IPS-11a (cell line): ENCODE results near the gene FBXO17.
"Not testable (repeated sequence)": the region's sequence is repeated elsewhere in the genome, so short reads cannot be mapped to it uniquely, and the experiment has no call there.

ENCODE experiments used
- H3K4me3 ChIP-seq: one replicate; pipeline ENCODE4 v1.5.1; 2013; ENCODE audit warnings: low read depth, low read length, control low read depth

The FBXO17 gene

DNA sequence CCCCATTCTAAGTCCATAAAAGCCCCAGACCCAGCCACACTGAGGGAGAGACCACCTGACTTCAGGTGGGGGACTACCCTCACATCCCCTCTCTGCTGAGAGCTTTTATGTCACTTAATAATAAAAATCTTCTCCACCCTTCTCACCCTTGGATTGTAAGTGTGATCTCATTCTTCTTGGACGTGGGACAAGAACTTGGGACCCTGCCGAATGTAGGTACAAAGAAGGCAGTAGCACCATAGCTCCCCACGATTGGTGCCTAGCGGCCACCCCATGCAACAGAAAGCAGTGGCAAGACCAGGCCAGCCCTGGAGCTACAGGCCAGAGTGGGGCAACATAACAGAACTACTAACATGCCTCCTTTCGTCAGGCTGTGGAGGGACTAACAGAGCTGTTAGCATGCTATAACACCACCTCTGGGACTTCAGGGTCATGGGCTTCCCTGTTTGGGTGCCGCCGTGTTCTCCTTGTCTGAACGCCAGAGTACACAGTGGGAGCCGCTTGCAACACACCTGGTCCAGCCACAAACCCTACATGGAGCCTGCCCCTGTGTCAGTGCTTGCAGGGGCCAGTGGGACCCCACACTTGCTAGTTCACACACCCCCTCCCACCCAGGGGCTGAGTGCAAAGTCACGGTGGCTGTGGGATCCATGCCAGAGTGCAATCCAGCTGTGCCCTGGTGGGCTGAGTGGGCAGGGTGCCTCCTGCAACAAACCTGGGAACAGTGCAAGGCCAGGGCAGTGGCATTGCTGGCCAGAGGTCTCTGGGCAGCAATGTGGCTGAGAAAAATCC is 5.2 kb upstream of the FBXO17 start:
- H3K4me3 ChIP-seq = no peak overlapping the region

DNA sequence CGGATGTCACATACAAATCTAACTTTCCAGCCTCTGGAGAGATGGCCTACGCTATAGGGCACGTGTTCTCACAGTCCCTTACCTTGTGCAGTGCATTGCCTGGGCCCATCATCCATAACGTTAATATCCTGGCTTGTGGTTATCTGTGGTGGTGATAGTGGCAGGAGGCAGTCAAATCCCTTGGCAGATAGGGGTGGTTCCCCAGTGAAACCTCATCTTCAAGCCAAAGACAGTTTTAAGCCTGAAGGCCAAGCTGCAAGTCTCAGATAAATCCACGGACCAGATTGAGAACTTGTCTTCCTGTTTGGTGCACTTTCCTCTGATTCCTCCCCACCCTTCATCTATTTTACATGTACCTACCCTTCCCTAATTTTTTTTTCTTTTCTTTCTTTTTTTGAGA is 4.3 kb upstream of the FBXO17 start:
- no peak overlapping the region for H3K4me3 ChIP-seq

DNA sequence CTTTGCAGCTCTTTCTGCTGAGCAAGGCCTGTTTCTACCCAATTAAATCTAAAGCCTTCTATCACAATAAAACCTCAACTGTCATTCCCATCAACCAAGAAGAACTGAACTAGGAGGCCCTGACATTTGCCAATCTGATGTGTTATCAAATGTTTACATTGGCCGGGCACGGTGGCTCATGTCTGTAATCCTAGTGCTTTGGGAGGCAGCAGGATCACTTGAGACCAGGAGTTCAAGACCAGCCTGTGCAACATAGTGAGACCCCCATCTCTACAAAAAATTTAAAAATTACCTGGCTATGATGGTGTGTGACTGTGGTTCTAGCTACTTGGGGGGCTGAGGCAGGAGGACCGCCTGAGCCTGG is 2.8 kb upstream of the FBXO17 start:
- H3K4me3 ChIP-seq = no peak overlapping the region

DNA sequence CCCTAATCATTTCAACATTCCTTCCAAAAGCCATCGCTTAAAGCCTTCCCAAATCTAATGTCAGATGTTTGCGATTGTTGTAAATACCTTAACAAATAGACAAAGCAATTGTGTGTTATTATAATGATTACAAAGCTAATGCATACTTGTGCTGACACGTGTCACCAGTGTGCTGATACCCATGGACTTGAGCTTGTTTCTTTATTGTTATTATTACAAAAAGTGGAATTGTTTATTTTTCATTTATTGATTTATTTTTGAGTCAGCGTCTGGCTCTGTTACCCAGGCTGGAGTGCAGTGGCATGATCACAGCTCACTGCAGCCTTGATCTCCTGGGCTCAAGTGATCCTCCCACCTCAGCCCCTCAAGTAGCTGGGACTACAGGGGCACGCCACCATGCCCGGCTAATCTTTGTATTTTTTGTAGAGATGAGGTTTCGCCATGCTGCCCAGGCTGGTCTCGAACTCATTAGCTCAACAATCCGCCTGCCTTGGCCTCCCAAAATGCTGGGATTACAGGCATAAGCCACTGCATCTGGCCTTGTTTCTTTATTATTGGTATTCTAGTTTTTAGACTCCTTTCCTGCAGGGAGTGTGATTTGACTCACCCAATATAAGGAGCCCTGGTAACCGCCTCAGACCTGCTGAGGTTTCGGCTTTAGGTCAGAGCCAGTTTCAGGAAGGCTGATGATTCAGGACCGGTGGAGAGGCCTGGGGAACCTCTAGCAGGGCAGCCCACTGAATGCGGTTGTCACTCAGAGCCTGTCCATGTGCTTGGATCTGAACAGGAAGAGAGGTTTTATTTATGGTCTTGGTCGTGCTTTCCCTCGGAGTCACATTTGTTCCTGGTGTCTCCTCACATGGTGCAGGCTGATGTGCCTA is 2.1 kb upstream of the FBXO17 start:
- no peak overlapping the region for H3K4me3 ChIP-seq

DNA sequence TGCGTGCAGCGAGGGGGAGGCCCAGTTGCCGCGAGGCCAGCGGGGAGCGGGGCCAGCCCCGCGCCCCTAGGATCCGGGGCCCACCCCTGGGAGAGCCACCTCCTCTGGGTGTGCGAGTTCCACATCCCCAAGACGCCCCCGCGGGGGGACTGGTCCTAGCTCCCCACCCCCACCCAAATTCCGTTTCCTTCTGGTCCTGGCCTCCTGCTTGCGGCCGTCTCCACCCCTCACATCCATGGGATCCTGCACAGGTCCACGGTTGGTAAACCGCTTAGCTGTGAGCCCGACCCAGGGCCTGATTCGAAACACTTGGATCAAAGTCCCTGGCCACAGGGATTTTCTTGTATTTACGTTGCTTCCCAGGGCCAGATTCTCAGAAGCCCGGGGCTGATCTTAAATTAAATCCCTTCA is 324 bp upstream of the FBXO17 start:
- peak overlapping the region; percentile 57 for H3K4me3 ChIP-seq

DNA sequence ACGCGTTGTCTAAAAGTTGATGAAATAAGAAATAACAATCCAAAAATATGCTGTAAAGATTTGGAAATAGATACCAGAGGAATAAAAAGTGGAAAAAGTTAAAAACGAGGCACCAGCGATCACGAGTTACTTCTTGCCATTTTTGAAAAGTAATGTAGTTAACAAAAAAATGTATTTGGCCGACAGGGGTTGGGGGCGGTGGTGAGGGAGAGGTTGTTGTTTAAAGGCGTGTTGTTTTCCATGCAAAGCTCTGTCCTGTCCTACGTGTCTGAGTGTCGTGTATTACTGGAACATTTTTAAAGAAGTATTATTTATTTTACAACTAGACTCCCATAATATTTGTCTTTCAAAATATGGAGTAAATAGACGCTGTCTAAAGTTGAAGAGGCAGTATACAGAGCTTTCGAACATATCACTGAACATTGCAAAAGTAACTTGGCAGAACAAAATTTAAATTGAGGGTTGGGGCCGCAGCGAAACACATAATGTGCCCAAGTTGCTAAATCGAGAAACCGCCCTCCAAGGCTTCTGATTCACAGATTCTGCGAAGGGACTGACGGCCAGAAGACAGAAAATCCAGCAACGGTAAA is 823 bp downstream of the FBXO17 start:
- H3K4me3 ChIP-seq = peak overlapping the region; percentile 78

DNA sequence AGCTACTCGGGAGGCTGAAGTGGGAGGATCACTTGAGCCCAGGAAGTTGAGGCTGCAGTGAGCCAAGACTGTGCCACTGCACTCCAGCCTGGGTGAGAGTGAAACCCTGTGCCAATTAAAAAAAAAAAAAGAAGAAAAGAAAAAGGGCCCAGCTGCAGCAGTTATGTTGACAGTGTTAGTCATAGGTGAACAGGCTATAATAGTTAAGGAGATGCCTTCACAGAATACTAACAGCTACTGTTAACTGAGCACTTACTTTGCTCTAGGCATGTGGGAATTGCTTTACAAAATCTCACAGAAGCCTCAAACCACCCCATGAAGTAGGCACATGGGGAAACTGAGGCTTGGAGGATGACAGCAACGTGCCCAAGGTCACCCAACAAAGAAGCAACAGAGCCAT is 3.9 kb downstream of the FBXO17 start:
- H3K4me3 ChIP-seq = no peak overlapping the region

DNA sequence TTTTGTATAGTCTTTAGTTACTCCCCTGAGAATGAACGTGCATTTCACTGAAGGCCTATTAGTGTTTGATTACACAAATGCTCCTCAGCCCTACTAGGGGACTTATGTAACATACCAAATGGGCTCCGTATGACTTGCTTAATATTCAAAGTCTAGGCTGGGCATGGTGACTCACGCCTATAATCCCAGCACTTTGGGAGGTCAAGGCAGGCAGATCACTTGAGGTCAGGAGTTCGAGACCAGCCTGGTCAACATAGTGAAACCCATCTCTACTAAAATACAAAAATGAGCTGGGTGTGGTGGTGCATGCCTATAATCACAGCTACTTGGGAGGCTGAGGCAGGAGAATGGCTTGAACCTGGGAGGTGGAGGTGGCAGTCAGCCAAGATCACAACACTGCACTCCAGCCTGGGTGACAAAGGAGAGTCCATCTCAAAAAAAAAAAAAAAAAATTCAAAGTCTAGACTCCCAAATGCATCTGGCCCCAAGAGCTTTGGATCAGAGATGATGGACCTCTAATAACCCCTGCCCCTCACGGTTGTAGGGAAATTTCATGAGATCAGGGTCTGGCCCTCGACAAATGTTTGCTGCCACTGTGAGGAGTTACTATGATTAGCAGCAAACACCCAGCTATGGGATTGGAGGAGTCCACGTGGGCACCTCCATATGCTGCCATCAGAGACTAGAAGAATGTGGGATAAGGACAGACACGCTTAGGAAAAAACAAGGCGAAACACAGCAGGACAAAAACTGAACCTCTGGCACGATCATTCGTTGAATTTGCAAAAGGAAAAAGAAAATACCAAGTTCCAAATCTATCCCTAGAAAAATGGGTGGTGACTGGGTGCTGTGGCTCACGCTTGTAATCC is 4.6 kb downstream of the FBXO17 start:
- H3K4me3 ChIP-seq = no peak overlapping the region

DNA sequence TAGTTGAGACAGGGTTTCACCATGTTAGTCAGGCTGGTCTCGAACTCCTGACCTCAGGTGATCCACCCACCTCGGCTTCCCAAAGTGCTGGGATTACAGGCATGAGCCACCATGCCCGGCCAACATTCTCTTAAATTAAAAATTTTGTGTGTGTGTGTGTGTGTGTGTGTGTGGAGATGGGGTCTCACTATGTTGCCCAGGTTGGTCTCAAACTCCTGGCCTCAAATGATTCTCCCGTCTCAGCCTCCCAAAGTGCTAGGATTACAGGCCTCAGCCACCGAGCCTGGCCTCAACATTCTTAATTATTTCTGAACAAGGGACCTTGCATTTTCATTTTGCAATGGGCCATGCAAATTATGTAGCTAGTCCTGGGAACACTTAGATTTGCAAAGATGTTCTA is 9.4 kb downstream of the FBXO17 start:
- H3K4me3 ChIP-seq = not testable (repeated sequence)

DNA sequence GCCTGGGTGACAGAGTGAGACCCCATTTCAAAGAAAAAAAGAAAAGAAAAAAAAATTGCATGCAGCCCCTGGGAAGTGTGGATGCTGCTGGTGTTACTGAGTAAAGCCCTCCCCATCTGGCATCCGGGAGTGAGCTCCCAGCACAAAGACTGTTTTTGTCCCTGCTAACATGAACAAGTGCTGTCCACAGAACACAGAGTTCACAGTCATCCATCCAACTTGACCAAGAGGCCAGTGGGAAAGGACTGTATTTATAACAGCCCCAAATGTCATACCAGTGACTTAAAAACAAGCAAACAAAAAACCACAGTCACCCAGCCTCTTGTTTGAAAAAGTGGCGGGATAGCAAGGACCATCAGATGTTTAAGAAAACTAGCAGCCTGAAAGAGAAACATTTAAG is 10.8 kb downstream of the FBXO17 start:
- H3K4me3 ChIP-seq = no peak overlapping the region

DNA sequence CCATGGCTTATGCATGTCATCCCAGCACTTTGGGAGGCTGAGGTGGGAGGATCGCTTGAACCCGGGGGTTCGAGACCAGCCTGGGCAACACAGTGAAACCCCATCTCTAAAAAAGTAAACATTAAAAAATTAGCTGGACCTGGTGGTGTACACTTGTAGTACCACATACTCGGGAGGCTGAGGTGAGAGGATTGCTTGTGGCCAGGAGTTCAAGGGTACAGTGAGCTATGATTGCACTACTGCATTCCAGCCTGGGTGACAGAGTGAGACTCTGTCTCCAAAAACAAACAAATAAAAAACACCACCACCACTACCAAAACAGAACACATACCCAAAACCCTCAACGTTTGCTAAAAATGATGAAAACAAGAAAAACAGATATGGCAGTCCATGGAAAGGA is 15.9 kb downstream of the FBXO17 start:
- no peak overlapping the region for H3K4me3 ChIP-seq

DNA sequence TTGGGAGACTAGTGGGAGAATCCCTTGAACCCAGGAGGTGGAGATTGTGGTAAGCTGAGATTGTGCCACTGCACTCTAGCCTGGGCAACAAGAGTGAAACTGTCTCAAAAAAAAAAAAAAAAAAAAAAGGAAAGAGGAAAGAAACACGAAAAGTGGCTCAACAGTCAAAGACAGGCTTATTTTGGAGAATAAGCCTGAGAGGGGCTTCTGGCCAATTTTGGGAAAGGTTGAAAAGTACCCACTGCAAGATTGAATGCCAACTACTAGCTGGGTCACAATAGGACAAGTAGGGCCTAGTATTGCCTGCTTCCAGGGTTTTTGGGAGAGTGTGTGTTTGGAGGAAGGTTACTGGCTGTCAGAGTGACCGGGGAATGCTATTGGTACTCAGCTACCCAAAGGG is 17.2 kb downstream of the FBXO17 start:
- no peak overlapping the region for H3K4me3 ChIP-seq

DNA sequence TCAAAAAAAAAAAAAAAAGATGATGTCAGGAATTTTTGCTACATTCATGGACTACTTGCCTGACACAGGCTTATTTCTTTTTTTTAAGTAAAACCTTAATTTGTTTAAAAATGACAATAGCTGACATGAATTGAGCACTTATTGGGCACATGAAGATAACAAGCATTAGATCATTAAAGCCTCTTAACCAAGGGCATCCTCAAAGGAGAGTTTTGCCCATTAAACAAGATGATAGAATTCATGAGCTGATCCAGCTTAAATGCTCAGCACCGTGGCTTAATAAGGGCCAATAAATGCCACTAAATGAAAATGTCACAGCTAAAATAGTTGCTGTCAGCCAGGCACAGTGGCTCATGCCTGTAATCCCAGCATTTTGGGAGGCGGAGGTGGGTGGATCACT is 19.3 kb downstream of the FBXO17 start:
- no peak overlapping the region for H3K4me3 ChIP-seq

DNA sequence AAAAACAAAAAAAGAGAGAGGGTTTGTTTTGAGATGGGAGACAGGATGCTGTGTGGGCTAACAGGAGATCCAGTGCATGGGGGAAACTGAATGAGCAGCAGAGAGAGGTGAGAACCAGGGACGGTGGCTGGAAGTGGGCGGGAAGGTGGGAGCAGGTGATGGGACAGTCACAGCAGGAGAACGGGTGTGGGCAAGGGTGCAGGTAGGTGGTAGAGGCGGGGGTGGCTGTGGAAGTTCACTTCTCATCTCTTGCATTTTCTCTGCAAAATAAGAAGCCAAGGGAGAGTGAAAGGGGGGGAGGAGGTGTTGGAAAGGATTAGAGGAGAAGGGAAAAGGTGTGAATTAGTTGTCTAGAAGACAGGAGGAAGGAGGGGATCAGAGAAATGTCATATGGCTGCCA is 21.9 kb downstream of the FBXO17 start:
- H3K4me3 ChIP-seq = no peak overlapping the region

DNA sequence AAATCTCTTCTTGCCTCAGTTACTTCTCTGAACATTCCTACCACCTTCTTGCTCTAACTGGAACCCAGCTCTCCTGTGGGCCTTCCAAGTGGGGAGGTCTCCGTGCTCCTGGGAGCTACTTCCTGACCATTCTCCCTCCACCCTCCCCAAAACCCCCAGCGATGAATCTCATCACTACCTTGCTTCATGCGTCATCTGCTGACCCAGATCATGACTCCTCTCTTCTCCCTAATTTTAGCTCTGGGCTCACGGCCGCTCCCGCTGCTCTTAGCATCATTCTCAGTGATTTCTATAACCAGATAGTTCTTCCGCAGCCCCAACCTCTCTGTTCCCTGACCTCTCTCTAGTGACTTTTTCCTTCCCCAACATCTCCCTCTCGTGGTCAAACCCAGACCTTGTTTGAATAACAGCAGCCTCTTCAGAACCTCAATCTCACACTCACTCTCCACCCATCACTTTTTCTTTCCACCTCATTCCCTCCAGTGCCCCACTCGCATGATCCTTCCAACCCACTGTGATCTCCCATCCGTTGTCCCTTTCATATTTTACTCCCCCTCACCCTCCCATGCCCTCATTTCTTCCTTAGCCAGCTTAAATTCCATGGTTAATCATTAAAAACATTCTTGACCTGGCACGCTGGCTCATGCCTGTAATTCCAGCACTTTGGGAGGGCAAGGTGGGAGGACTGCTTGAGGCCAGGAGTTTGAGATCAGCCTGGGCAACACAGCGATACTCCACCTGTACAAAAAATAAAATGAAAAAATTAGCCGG is 23.0 kb downstream of the FBXO17 start:
- H3K4me3 ChIP-seq = no peak overlapping the region

DNA sequence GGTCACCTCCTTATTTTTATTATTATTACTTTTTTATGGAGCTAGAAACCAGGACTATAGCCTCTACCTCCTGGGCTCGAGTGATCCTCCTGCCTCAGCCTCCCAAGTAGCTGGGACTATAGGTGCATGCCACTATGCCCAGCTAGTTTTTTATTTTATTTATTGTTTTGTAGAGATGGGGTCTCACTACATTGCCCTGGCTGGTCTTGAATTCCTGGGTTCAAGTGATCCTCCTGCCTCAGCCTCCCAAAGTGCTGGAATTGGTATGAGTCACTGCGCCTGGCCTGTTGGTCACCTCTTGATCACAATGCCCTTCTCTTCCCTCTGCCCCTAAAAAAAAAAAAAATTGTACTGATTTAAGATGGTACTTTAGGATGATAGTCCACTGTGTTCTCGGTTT is 24.4 kb downstream of the FBXO17 start:
- H3K4me3 ChIP-seq = no peak overlapping the region

DNA sequence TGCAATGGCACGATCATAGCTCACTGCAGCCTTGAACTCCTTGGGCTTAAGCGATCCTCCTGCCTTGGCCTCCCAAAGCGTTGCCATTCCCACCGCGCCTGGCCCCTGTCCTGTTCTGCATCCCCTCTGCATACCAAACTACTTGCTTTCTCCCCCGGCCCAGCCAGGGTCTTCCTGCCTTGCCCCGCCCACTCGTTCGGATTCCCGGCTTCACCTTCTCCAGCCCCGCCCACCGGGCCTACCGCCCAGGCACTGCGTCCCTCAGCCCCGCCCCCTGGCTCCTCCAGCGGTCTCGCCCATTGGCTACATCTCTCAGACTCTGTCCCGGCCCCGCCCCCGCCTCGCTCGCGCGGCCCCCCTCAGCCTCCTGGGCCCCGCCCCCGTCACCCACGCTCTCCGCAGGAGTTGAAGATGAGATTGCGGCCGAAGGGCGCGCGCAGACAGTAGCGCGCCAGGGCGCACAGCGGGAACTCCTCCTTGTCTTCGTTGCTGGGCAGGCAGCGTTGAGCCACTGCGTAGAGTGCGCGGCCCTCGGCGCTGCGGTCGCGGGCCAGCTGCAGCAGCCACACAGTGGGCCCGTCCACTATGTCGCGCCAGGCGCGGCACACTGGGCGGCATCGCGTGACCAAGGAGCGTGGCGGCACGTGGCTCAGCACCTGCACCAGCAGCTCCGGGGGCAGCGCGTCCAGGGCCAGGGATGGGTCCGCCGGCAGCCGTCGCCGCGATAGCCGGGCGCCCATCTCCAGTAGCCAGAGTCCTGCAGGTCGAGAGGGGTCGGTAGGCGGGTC is 25.8 kb downstream of the FBXO17 start:
- peak overlapping the region; percentile 58 for H3K4me3 ChIP-seq

DNA sequence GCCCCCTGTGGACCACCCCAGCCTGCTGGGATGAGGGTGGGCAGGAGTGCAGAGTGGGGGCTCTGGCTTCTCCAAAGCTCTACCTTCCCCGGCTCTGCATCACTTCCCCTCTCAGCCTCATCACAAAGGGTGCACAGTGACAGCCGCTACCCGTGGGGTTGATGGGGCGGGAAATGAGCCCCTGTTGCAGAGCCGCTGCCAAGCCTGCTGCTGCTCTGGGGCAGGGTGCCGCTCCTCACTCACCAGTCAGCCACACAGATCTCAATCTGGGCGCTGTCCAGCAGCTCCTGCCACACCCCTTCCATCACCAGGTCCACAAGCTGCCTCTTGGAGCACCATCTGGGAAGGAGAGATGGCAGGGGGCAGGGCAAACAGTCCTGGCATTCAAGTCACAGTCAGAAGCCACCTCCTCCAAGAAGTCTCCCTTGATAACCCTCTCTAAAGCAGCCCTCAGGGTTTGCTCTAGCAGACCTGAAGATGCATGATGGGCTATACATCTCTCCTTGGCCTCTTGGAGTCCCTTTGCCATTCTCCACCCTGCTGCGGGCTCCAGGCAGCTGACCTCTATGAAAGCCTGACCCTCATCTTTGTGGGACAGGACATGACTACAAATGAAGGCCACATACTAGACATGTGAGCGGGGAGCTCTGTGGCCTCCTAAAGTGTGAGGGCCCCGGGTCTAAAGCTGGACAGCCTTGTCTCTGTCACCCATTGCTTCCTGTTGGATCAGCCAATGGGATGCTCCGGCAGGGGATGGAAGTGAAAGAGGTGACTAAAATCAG is 29.1 kb downstream of the FBXO17 start:
- no peak overlapping the region for H3K4me3 ChIP-seq
